ENCODE data around the gene NFX1. TPM values are rescaled to one million over a fixed set of nuclear protein-coding genes. Genes with fewer than 3 reads are reported as not detected.

The NFX1 gene
- total RNA-seq, 1 experiment from 2014 or later: 15.4 TPM

DNA sequence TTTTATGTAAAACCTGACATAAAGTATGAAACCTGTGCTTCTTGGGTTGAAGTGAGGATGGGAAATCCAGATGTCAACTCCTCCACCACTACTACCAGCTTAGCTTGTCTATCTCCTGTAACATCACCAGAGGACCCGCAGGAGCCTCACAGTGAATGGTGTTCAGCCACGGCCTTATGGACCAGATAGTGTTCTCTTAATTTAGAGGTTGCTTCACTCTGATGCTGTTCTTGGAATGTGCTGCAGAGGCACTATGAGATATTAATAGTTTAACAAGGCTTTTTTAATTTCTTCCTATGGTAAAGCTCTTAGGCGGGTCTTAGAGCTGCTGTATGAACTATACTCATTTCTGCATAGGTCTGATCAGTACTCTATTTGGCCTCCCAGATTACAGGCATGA lies 27.9 kb downstream of the NFX1 start:
- H2AFZ ChIP-seq (ENCODE audit: low read length): no peak overlapping the region
- H3K9me2 ChIP-seq (replicated peaks; ENCODE audit: low read length): no peaks in the 10 kb centered on the region
- H3K4me1 ChIP-seq (ENCODE audit: insufficient read depth, low read length): peaks cover 32% of the 10 kb centered on the region
- no peak overlapping the region for H3K4me2 ChIP-seq (ENCODE audit: low read length)
- no peaks in the 10 kb centered on the region for H3K27me3 ChIP-seq (ENCODE audit: low read length)
- H3K4me3 ChIP-seq (ENCODE audit: low read length): no peak overlapping the region
- ChIA-PET CTCF (no interaction called here), POLR2A (ENCODE audit: unreplicated experiment) (no interaction called here)
- BruUV-seq (replicated peaks): no TSS peak
- H3K9ac ChIP-seq (ENCODE audit: low read length): no peak overlapping the region
- H4K20me1 ChIP-seq (ENCODE audit: low read length): no peaks in the 10 kb centered on the region
- intact Hi-C loops (cut with micrococcal nuclease): no loop called here
- no peak for TF ChIP-seq EZH2 (IDR thresholded peaks at IDR 0.05; ENCODE audit: low read length, unreplicated experiment)
- no peaks in the 10 kb centered on the region for H3K9me3 ChIP-seq (ENCODE audit: low read length)
- H3K27ac ChIP-seq (ENCODE audit: low read length): no peak overlapping the region
- ATAC-seq (no peak), DNase-seq (no peak)
- no peaks in the 10 kb centered on the region for H3K79me2 ChIP-seq (ENCODE audit: low read length)
- peaks cover 38% of the 10 kb centered on the region for H3K36me3 ChIP-seq (ENCODE audit: low read depth, low read length)
- peaks cover 4% of the 10 kb centered on the region for H3F3A ChIP-seq (ENCODE audit: low read length, unreplicated experiment)

DNA sequence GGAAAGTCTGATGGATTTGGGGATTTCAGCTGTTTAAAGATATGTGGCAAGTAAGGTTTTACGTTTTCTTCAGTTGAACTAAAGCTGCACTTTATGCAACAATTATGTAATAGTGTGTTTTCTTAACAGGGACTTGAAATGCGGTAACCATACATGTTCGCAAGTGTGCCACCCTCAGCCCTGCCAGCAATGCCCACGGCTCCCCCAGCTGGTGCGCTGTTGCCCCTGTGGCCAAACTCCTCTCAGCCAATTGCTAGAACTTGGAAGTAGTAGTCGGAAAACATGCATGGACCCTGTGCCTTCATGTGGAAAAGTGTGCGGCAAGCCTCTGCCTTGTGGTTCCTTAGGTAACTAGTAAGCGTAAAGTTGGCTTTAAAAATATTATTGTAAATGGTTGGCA lies 28.5 kb downstream of the NFX1 start:
- ATAC-seq: no peak
- BruUV-seq (replicated peaks): no TSS peak
- POLR2A ChIA-PET (ENCODE audit: unreplicated experiment): no interaction called here

DNA sequence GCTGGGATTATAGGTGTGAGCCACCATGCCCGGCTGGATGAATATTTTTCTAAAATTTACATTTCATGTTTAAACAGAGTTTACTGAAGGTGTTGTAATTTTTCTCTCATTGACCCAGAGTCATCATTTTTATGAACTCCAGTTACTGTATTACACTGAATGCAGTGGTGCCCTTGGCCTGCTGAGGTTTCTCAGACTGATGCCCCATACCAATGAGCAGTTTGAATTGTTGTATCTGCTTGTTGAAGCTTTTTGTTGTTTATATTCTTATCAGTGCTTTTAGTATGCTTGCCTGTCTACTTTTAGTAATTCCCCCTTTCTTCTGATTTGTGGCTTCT lies 29.9 kb downstream of the NFX1 start:
- Histone ChIP-seq H2AFZ (ENCODE audit: low read length) (no peak overlapping the region), H3K4me1 (ENCODE audit: insufficient read depth, low read length) (peaks cover 32% of the 10 kb centered on the region), H3K36me3 (ENCODE audit: low read depth, low read length) (peaks cover 39% of the 10 kb centered on the region), H3K4me3 (ENCODE audit: low read length) (no peak overlapping the region), H3F3A (ENCODE audit: low read length, unreplicated experiment) (peaks cover 4% of the 10 kb centered on the region), H4K20me1 (ENCODE audit: low read length) (no peaks in the 10 kb centered on the region), H3K79me2 (ENCODE audit: low read length) (no peaks in the 10 kb centered on the region), H3K27ac (ENCODE audit: low read length) (peak overlapping the region; percentile 98), H3K4me2 (ENCODE audit: low read length) (peak overlapping the region; percentile 73), H3K27me3 (ENCODE audit: low read length) (no peaks in the 10 kb centered on the region), H3K9ac (ENCODE audit: low read length) (peak overlapping the region; percentile 69), H3K9me2 (replicated peaks; ENCODE audit: low read length) (no peaks in the 10 kb centered on the region), H3K9me3 (ENCODE audit: low read length) (no peaks in the 10 kb centered on the region)
- TF ChIP-seq EZH2 (IDR thresholded peaks at IDR 0.05; ENCODE audit: low read length, unreplicated experiment) (no peak), EZH2phosphoT487 (IDR thresholded peaks at IDR 0.05; ENCODE audit: borderline replicate concordance, low read length) (no peak)
- TF ChIP-seq, protein P1, sequence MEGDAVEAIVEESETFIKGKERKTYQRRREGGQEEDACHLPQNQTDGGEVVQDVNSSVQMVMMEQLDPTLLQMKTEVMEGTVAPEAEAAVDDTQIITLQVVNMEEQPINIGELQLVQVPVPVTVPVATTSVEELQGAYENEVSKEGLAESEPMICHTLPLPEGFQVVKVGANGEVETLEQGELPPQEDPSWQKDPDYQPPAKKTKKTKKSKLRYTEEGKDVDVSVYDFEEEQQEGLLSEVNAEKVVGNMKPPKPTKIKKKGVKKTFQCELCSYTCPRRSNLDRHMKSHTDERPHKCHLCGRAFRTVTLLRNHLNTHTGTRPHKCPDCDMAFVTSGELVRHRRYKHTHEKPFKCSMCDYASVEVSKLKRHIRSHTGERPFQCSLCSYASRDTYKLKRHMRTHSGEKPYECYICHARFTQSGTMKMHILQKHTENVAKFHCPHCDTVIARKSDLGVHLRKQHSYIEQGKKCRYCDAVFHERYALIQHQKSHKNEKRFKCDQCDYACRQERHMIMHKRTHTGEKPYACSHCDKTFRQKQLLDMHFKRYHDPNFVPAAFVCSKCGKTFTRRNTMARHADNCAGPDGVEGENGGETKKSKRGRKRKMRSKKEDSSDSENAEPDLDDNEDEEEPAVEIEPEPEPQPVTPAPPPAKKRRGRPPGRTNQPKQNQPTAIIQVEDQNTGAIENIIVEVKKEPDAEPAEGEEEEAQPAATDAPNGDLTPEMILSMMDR (conservative IDR thresholded peaks at IDR 0.05; ENCODE audit: low read depth, low read length): no peak
- DNase-seq (no peak), ATAC-seq (peak; percentile 42)
- intact Hi-C loops (cut with micrococcal nuclease): loop anchor here (1.0 kb wide), 1 partner anchor 9 kb away; no protein-coding TSS in a partner anchor
- CTCF ChIA-PET: interaction anchor here (0.5 to 1.8 kb wide), 2 partner anchors 133 to 1182 kb away, joined by 3 to 6 read pairs; no protein-coding TSS in a partner anchor
- no TSS peak for BruUV-seq (replicated peaks)
- POLR2A ChIA-PET (ENCODE audit: unreplicated experiment): no interaction called here

More for the DNA sequence above, 28.5 kb downstream of the NFX1 start:
- H3K9me2 ChIP-seq (replicated peaks; ENCODE audit: low read length): no peaks in the 10 kb centered on the region
- no peaks in the 10 kb centered on the region for H3K27me3 ChIP-seq (ENCODE audit: low read length)
- H3K9me3 ChIP-seq (ENCODE audit: low read length): no peaks in the 10 kb centered on the region
- CTCF ChIA-PET: no interaction called here
- H3K4me1 ChIP-seq (ENCODE audit: insufficient read depth, low read length): peaks cover 32% of the 10 kb centered on the region
- no peak for DNase-seq
- H3K36me3 ChIP-seq (ENCODE audit: low read depth, low read length): peaks cover 35% of the 10 kb centered on the region
- no peaks in the 10 kb centered on the region for H4K20me1 ChIP-seq (ENCODE audit: low read length)
- intact Hi-C loops (cut with micrococcal nuclease): no loop called here
- H3K4me3 ChIP-seq (ENCODE audit: low read length): no peak overlapping the region
- H3K9ac ChIP-seq (ENCODE audit: low read length): no peak overlapping the region
- H3K79me2 ChIP-seq (ENCODE audit: low read length): no peaks in the 10 kb centered on the region
- H2AFZ ChIP-seq (ENCODE audit: low read length): no peak overlapping the region
- H3F3A ChIP-seq (ENCODE audit: low read length, unreplicated experiment): peaks cover 4% of the 10 kb centered on the region
- no peak overlapping the region for H3K27ac ChIP-seq (ENCODE audit: low read length)
- no peak for TF ChIP-seq EZH2 (IDR thresholded peaks at IDR 0.05; ENCODE audit: low read length, unreplicated experiment)
- TF ChIP-seq, protein P1 (conservative IDR thresholded peaks at IDR 0.05; ENCODE audit: low read depth, low read length): no peak
- TF ChIP-seq EZH2phosphoT487 (IDR thresholded peaks at IDR 0.05; ENCODE audit: borderline replicate concordance, low read length): no peak
- H3K4me2 ChIP-seq (ENCODE audit: low read length): no peak overlapping the region
